CD4-positive, alpha-beta T cell treated with Interleukin-4 for 1 hour (primary cell): Measurements from ENCODE around the gene AKIRIN1.
A peak's percentile ranks its signal among the peaks of the same experiment; 100 is the strongest.
"Not testable (repeated sequence)": the region's sequence is repeated elsewhere in the genome, so short reads cannot be mapped to it uniquely, and the experiment has no call there.

ENCODE experiments used
- DNase-seq, 2 donors: peaks; one replicate each; pipeline ENCODE4 v3.0.0-alpha.2; 2020 to 2022

Gene AKIRIN1, protein sequence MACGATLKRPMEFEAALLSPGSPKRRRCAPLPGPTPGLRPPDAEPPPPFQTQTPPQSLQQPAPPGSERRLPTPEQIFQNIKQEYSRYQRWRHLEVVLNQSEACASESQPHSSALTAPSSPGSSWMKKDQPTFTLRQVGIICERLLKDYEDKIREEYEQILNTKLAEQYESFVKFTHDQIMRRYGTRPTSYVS

DNA sequence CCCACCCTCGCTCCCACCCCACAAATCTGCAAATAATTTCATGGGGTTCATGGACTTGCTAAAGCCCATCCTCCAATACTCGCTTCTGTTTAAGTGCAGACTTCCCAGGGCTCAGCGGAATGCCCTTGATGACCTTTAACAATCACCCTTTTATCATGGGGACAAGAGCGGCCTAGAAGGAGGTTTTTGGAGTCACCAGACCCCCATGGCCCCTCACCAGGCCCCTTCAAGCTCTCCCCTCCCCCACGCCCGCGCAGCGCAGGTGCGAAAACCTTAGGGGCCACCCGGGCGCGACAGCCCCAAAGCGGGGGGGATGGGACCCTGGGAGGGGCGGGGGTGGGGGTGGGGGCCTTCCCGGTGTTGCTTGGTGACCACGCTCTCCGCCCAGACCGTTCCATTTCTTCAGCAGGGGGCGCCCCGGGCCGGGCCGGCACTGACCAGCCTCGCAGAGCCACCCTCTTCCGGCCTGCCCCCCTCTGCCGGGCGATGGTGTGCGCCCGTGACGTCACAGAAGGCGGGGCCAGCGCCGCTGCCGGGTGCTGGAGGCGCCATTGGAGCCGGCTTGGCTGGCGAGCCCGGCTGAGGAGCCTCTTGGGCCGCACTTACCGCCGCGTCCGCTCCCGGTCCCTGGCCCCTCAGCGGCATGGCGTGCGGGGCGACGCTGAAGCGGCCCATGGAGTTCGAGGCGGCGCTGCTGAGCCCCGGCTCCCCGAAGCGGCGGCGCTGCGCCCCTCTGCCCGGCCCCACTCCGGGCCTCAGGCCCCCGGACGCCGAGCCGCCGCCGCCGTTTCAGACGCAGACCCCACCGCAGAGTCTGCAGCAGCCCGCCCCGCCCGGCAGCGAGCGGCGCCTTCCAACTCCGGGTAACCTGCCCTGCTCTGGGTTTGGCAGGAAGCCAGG is at the start of gene AKIRIN1:
Gene AKIRIN1 (plus strand): TSS at position 539 of the 900 bp plus-strand sequence. CDS start 105 bp downstream, at position 644.
- DNase-seq: peak; percentile 97

DNA sequence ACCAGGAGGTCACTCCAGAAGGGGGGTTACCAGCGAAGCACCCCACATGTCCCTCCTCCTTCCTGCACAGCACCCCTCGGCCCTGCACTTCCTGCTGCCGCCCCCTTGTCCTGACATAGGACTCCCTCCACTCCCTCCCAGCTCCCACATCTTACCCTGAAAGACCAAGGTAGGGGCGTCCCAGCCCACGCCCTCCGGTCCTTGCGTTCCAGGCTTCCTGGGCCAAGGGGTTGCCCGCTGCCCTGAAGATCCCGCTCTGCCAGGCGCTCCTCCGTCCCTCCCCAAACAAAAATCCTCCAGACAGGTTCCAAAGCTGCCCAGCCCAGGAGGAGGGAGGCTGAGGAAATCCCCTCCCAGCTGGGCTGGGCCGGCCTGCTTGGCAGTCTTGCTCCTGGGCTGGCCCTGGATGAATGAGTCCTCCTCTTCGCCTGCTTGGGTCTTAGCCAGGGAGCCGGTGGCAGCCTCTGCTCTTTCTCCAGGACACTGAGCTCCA is 49.5 kb upstream of the AKIRIN1 start, which contains the start of gene RHBDL2:
Gene RHBDL2 (minus strand): TSS at position 304 of the 493 bp plus-strand sequence. CDS start 22,618 bp downstream, outside the sequence.
- no peak for DNase-seq

DNA sequence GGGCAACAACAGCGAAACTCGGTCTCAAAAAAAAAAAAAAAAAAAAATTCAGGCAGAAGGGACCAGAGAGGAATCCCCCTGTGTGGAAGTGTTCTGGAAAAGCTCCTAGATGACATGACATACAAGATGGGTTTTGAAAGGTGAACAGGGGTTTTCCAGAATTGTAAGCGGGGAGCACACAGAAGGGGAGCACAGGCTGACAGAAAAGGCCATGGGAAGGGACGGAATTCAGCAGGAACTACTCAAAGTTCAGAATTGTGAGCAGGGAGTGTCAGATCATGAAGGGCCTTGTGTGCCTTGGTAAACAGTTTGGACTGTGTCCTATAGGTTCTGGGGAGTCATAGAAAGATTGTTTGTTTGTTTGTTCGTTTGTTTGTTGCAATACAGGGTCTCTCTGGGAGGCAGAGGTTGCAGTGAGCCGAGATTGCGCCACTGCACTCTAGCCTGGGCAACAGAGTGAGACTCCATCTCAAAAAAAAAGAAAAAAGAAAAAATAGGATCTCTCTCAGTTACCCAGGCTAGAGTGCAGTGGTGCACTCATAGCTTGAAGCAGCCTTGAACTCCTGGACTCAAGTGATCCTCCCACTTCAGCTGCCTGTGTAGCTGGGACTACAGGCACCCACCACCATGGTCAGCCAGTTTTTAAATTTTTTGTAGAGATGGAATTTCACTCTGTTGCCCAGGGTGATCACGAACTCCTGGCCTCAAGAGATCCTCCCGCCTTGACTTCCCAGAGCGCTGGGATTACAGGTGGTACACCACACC is 48.2 kb upstream of the AKIRIN1 start:
- DNase-seq: no peak

DNA sequence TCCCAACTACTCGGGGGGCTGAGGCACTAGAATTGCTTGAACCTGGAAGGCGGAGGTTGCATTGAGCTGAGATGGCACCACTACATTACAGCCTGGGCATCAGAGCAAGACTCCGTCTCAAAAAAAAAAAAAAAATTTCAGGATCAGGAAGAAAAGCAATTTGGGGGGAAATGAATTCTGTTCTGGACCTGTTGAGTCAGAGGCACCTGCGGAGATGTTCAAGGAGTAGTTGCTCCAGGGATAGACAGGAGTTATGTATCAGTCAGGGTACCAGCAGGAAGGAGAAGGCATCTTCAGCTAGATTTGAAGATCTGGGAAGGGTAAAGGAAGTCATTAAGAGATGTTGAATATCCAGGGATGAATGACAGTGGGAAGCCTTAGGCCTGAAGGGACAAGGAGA is 46.5 kb upstream of the AKIRIN1 start:
- no peak for DNase-seq

DNA sequence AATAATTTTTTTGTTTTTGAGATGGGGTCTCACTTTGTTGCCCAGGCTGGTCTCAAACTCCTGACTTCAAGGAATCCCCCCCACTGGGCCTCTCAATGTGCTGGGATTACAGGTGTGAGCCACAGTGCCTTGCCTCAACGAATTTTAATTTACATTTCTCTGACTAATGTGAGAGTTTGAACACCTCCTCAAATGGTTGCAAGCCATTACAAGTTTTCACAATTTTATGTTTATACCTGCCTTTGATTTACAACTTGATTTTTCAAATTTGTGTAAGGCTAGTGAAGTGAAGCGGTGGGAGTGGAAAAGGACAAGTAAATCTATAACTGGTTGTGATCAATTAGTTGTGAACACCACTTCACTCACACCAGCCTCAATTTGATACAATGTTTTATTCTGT is 40.5 kb upstream of the AKIRIN1 start:
- no peak for DNase-seq

DNA sequence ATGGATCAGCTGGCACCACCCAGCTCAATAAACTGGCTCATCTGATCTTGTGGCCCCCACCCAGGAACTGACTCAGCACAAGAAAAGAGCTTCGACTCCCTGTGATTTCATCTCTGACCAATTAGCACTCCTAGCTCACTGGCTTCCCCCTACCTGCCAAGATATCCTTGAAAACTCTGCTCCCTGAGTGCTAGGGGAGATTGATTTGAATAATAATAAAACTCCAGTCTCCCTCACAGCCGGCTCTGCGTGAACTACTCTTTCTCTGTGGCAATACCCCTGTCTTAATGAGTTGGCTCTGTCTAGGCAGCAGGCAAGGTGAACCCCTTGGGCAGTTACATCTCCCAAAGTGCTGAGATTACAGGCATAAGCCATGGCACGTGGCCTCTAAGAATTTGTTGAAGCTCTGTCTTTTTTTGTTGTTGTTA is 37.6 kb upstream of the AKIRIN1 start:
- DNase-seq: no peak

DNA sequence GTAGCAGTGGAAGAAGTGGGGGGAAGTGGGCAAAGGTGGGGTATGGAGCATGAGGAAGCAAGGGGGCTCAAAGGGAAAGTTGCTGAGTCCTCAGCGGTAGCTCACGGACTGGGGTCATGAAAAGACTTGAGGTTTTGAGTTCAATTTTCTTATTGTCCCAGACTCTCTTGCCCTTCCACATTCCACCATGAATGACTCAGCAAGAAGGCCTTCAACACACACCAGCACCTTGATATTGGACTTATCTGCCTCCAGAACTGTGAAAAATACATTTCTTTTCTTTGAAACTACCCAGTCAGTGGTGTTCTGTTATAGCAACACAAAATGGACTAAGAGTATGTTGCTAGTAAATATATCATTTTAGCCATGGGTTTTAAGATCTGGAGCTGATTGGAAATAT is 32.1 kb upstream of the AKIRIN1 start:
- no peak for DNase-seq

DNA sequence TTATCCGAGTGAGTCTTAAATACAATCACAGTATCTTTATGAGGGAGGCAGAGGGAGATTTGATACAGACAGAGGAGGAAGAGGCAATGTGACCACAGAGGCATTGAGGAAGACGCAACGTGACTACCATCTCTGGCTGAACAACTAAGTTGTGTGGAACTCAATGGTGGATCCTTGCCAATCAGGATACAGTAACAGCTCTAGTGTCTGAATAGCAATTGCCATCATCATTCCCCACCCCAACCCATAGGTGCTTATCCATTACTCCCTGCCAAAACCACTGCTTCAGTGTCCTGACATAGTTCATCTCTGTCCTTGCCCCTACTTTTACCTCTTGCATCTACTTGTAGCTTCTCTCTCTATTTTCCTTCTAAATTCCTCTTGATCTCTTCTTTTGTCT is 29.0 kb upstream of the AKIRIN1 start:
- DNase-seq: no peak

DNA sequence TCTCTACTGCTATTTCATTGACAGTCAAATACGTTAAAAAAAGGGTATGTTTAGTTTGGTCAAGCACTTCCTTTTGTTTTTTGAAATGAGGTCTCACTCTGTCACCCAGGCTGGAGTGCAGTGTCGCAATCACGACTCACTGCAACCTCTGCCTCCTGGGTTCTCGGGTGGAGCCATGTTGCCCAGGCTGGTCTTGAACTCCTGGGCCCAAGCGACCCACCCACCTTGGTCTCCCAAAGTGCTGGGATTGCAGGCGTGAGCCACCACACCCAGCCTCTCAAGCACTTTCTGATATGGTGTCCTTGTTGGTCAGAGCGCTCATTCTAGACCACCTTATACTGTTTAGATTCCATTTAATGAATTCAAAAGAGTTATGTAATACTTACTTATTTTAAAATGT is 28.5 kb upstream of the AKIRIN1 start:
- DNase-seq: no peak

DNA sequence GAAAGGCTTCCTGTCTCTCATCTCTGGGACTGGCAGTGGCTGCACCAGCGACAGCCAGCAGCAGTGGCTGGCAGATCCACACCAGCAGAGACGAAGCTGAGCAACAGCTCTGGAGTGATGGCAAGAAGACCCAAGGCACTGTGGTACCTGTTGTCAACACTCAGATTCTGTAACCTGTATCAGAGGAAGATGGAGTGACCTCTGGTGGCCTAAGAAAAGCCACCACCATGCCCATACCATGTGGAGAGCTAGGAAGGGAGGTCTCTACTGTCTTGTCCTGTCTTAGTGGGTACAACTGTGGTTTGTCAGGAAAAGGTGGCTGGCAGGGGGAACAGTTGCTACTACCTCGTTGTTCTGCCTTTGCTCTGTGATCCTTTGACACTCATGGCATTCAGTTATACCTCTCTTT is 26.9 kb upstream of the AKIRIN1 start:
- DNase-seq: peak; percentile 12 to 15

DNA sequence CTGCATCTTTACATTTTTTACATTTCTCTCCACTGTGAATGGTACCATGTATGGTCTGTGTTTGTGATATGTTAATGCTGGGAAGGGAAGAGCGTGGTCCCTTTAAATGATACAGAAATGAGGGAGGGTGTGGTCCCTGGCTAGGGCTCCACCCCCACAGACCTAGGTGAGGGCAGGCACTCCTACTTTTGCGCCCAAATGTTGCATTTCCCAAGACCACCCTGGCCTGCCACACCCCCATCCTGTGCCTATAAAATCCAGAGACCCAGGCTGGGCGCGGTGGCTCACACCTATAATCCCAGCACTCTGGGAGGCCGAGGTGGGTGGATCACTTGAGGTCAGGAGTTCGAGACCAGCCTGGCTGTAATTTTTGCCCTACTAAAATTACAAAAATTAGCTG is 17.9 kb upstream of the AKIRIN1 start:
- not testable (repeated sequence) for DNase-seq

DNA sequence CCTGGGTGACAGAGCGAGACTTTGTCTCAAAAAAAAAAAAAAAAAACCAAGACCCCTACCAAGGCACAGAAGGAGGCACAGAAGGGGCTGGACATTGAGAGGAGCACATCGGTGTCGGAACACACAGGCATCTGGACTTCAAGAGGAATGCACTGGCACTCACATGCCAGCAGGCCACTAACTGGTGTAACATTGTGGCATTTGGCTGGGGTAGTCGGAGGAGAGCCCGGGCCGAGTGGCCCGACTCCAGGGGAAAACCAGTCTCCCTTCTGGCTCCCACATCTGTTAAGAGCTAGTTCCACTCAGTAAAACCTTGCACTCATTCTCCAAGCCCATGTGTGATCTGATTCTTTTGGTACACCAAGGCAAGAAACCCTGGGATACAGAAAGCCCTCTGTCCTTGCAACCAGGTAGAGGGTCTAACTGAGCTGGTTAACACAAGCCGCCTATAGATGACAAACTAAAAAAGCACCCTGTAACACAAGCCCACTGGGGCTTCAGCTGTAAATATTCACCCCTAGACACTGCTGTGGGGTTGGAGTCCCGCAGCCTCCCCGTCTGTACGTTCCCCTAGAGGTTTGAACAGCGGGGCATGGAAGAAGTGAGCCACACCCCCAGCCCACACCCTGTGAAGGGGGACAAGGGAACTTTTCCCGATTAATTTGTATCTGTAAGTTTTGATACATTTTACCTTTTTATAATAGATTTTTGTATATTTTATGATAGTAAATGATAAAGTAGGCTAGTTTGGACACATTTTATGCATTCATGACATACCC is 17.2 kb upstream of the AKIRIN1 start:
- DNase-seq: no peak

DNA sequence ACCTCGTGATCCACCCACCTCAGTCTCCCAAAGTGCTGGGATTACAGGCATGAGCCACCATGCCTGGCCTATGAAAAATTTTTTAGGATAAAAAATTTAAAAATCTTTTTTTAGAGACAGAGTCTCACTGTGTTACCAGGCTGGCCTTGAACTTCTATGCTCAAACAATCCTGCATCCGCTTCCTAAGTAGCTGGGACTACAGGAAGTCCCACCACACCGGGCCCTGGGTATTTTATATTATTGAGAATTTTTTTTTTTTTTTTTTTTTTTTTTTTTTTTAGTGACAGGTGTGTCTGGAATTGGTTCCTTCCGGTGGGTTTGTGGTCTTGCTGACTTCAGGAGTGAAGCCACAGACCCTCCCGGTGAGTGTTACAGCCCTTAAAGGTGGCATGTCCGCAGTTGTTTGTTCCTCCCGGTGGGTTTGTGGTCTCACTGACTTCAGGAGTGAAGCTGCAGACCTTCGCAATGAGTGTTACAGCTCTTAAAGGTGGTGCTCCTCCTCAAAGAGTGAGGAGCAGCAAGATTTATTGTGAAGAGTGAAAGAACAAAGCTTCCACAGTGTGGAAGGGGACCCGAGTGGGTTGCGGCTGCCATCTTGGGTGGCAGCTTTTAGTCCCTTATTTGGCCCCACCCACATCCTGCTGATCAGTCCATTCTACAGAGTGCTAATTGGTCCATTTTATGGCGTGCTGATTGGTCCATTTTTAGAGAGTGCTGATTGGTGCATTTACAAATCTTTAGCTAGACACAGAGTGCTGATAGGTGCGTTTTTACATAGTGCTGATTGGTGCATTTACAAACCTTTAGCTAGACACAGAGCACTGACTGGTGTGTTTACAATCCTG is 13.5 kb upstream of the AKIRIN1 start:
- peak; percentile 79 to 82 for DNase-seq

DNA sequence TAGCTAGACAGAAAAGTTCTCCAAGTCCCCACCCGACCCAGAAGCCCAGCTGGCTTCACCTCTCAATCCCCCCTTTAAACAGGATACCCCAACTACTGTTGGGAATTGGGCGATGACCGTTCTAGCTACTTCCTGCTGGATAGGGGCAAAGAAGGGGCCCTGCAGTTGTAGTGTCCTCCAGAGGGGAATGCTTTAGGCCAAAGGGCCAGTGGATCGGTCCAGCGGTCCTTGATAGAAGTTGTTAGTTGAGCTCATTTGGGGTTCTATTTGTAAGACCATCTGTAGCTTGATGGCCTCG is 12.9 kb upstream of the AKIRIN1 start:
- not testable (repeated sequence) for DNase-seq

DNA sequence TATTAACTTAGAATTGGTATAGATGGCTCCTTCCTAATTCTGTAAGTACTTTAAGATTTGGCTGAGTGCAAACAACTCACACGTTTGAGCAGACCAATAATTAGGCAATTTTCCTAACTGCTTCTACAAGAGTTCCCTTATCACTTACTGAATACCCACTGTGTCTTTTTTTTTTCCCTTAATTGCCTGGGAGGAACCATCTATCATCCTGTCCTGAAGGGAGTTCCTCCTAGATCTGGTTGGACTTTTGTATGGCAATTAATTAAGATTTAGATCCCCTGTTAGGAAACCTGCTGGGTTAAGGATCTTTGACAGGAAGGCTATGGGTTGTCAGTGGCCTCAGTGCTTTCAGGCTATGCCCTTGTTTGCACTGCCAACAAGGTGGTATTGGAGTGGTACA is 11.7 kb upstream of the AKIRIN1 start:
- DNase-seq: not testable (repeated sequence)

DNA sequence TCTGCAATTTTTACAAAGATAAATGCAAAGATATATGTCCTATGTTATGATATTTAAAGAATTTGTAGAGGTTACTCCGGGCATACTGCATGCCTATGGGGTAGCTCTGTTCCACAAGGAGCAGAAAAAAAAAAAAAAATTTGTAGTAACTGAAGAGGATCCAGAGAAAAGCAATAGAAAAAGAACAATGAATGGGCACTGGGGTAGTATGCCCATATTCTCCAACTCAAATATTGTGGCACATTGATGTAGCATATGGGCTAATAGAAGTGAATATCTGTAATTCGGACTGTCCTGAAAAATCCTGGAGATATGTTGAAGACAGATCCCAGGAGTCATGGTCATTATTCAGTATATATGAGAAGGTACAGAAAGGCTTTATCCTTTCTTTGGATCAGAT is 1.1 kb upstream of the AKIRIN1 start:
- no peak for DNase-seq

DNA sequence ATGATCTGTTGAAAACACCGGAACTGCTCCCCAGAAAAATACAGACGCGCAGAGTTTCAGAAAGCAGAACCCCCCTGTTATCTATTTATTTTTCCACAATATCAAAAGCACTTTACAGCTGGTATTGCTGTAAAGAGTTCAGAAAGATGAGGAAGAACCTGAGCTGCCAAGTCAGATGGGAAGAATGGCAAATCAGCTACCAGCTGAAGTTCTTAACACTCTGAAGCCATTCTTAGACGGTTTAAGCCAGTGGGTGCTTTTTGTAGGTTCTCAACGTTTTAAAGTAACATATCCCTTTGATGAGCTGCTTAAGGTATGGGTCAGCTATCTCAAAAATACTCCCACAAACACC is 714 bp upstream of the AKIRIN1 start:
- DNase-seq: no peak

DNA sequence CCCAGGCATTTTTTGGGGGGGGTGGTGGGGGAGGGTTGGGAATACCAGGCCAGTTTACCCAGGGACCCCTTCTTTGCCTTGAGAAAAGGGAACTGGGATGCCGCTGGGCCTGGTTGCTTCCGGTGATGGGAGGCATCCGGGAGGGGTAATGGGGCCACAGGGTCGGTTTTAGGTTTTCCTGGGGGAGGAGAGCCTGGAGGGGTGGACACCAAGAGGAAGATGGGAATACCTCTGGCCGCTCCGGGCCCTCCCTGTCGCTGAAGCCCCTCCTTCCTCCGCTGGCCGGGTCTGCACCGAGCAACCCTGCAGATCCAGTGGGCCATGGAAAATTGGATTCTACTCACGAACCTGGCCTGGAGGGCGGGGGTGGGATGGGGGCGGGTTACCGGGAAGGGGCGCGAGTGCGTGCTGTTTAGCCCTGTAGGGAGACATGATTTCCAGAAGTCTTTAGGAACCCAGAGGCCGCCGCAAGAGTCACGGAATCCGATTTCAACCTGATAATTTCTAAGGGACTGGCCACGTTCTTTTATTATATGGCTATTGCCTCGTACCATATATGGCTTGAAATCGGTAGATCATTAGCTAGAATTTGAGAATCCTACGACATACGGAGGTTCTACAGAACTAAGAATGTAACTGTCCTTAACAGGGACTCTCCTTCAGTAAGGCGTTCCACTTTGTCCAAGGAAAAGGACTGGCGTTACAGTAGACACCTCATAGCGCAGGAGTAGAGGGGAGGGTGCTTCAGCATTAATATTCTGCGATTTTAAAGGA is 749 bp downstream of the AKIRIN1 start:
- DNase-seq: no peak

DNA sequence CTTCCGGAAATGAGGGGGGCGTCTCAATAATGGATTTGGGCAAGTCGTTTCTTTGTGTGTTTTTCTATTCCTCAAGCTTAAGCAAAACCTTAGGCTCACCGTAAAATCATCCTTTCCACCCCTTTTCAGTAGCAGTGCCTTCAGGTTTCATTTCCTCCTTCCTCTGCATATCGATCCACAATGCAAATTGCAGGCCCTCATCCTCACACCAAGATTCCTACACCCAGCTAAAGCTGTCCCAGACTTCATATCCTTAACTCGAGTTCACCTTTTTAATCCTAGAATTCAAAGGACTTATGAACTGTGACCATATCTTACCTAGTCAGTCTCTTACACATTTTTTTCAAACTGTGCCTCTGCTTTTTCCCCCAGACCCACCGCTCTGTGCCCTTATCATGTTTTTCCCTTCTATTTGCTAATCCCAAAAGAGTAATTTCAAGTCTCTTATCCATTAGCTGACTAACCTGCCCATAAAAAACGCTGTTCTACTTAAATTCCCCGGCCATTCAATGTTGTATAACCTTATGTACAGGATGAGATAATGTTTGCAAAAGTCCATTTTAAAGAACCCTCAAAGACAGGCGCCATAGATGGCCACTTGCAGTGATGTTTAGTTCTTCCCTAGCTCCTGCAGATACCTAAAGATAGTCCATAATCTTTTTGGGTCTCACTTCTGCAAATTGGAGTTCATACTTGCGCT is 1.5 kb downstream of the AKIRIN1 start:
- no peak for DNase-seq

DNA sequence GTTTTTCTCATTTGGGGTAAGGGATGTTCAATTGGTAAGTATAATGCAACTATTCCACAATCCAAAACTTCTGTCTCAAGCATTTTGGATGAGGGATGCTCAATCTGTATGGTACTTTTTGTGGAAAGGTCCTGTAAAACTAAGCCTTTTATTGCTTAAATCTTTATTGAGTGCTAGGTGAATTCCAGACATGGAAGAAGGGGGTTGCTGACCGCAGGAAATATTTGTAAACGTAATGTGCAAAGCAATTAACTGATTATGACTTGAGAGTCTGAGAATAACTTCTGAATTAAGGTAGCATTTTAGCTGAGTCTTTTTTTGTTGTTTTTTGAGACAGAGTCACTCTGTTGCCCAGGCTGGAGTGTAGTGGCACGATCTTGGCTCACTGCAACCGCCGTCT is 3.1 kb downstream of the AKIRIN1 start:
- DNase-seq: no peak
